ENCODE data around the gene ROR2.

GRCh38 chr9:91734371-91734981 lies 215.6 kb downstream of the ROR2 start:
- TF ChIP-seq CTCF (conservative IDR thresholded peaks at IDR 0.05; ENCODE audit: low read length) (peak; percentile 100), EZH2phosphoT487 (IDR thresholded peaks at IDR 0.05; ENCODE audit: borderline replicate concordance) (no peak)
